DMS153 treated with DMSO at 0.1 percent for 48 hours (cell line): ENCODE measurements around the gene OR10G2.
"Not testable (repeated sequence)": the region's sequence is repeated elsewhere in the genome, so short reads cannot be mapped to it uniquely, and the experiment has no call there.

ENCODE experiments used
- DNase-seq: peaks from one replicate; lab custom pipeline; 2025; ENCODE audit not compliant: unreplicated experiment; lab: John Stamatoyannopoulos, UW

The OR10G2 gene

DNA sequence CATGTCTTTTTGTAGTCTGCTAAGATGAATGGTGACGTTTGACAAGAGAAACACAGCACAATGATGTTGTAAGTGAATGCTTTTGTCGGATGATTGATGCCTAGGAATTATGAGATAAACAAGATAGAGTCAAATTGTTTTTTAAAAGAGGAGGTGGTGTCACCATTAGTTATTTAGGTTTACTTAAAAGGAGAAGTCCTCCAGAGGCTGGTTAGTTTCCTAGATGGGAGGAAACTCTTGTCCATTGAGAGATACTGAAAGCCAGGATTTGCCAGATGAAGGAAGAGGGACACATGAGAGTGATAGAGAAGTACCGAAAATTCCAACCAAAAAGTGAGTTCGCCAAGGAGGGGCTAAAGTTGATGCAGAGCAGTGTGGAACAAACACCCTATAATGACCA lies at the start of gene OR10G2:
Gene OR10G2 (minus strand): TSS at position 101 of the 400 bp plus-strand sequence. CDS start 98 bp downstream, at position 3.
- DNase-seq, result no peak

- DNase-seq, result no peak
Measured at GRCh38 chr14:21680072-21680471, 45.3 kb upstream of the OR10G2 start.

- no peak for DNase-seq
Measured at GRCh38 chr14:21675566-21675965, 40.8 kb upstream of the OR10G2 start.

DNA sequence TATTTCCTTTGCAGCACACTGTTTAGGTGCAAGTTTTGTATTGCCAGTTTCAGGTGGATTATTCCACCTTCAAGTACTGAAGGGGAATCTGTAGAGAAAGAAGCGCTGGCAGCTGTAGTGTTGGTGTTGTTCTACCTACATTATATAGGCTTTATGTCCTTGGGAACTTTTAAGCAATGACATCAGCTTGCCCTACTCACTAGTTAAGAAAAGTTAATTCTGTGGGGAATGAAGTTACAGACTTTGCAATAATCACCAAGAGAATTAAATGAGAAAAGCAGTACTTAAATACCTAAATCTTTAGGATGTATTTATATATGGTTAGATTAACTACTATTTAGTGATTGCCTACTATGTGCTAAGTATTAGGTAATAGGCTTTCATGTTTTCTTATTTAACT lies 39.0 kb upstream of the OR10G2 start, which contains the start of gene OR4E1:
Gene OR4E1 (minus strand): TSS at position 101 of the 400 bp plus-strand sequence. CDS start 2,883 bp downstream, outside the sequence.
- DNase-seq, result no peak

GRCh38 chr14:21672116-21672515 lies 37.4 kb upstream of the OR10G2 start:
- DNase-seq, result no peak

- no peak for DNase-seq
Measured at GRCh38 chr14:21671371-21671770, 36.6 kb upstream of the OR10G2 start.

DNA sequence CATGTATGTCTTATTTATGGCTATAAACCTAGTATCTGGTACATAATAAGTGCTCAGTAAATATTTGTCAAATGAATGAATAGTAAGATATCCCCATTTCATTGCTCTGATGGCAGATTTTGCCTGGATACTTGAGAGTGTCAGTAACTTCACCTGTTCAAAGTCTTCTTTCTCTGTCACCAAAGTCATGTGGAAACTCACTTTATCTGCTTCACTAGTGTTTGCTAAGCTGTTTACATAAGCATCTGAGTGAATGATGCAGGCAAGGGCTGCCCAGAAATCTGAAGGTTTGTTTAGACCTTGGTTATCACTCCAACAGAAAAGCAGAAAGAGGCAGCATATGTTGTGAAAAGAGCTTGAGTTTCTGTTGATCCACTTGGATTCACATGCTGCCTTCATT lies 34.5 kb upstream of the OR10G2 start:
- no peak for DNase-seq

DNA sequence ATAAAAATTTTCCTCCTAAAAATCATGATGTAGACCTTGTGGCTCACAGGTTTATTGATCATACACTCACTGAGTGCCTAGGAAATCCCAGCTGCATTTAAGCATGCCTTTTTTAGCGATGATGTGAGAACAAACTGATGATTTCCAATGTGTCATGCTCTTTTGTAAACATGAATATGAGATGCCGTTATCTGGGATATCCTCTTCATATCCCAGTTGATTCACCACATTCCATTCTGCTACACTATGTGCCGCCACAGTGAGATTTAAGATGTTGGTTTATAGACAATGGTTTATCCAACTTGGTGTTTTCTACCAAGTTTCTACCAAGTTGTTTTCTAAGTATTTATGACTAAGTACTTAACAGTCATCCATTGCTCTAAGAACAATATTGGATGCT lies 33.6 kb upstream of the OR10G2 start:
- DNase-seq, result no peak

- no peak for DNase-seq
Measured at GRCh38 chr14:21656980-21657379, 22.2 kb upstream of the OR10G2 start.

- DNase-seq, result no peak
Measured at GRCh38 chr14:21654215-21654614, 19.5 kb upstream of the OR10G2 start.

- DNase-seq, result no peak
Measured at GRCh38 chr14:21653331-21653885, 18.7 kb upstream of the OR10G2 start, which contains the start of gene OR4E2. OR4E2 (plus strand) TSS chr14:21653835; CDS start chr14:21665083, 11,248 bp downstream.

DNA sequence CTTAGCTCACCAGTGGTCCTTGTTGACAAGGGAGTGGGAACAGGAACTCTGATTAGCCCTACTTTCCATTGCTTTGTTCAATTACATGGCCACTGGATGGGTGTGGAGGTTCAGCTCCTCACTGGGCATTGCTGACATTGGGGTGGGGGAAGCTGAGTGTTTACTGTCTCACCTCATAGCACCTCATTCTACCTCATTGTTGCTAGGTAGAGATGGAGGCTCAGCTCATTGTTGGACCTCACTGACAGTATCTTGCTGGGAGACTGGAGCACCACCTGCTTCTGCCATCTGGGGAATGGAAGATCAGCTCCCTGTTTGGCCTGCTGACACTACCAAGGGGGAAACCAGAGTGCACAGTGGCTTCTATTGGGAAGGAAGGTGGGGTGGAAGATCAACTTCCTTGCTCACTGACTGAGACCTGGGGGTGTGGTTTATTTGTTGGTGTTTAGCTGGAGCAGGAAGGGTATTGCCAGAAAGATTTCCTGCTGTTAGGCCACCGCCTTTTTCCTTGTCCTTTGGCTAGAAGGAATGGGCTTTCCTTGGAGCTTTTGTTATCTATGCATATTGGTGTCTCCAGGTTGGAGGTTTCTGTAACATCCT lies 17.6 kb upstream of the OR10G2 start:
- DNase-seq, result no peak

DNA sequence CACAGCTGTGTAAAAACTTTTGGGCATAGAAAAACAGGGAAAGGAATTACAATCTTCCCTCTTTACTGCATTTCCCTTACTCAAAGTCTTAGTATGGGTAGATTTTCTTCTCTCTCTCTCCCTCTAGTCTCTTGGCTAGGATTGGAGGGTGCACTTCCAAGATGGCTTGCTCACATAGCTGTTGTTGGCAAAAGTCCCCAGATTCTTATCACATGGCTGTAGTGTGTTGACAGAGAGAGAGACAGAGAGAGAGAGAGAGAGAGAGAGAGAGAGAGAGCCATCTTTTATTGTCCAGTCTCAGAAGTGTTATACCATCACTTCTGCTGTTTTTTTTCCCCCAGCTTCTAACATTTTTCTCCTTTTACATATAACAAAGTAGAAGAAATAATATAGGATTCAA lies 12.6 kb upstream of the OR10G2 start:
- DNase-seq, result no peak

- no peak for DNase-seq
Measured at GRCh38 chr14:21643407-21643806, 8.7 kb upstream of the OR10G2 start.

DNA sequence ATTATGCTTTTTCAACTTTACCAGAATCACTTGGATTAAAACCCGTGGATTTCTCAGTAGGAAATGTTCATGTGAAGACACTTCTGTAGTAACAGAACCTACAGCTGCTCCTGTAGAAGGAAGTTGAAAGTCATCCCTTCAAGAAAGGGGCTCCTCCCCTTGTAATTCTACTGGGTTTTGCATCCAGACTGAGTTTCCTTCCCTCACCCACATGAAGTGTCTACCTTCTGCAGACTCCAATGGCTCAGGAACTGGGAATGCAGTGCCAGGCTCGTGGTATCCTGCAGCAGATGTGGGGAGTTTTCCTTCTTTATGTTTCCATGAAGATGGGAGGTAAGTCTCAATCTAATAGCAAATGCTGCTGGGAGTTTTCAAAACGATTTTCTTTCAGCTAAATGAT lies 7.9 kb upstream of the OR10G2 start:
- no peak for DNase-seq

DNA sequence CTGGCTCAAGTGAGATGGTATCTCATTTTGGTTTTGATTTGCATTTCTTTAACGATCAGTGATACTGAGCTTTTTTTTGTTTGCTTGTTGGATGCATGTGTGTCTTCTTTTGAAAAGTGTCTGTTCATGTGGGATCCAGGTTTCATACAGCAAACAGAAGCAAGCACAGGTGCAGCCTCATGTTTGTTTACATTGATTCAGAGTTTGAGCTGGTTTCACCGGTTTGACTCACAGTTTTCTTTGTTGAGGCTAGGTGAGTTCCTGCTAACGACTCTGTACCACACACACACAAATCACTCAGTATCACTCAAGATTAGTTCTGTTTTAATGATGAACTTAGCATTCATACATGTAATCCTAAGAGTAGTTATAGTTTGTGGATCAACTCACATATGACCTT lies 3.7 kb downstream of the OR10G2 start:
- no peak for DNase-seq

GRCh38 chr14:21630503-21630902 lies 4.2 kb downstream of the OR10G2 start:
- not testable (repeated sequence) for DNase-seq

- no peak for DNase-seq
Measured at GRCh38 chr14:21626491-21627230, 8.1 kb downstream of the OR10G2 start.

DNA sequence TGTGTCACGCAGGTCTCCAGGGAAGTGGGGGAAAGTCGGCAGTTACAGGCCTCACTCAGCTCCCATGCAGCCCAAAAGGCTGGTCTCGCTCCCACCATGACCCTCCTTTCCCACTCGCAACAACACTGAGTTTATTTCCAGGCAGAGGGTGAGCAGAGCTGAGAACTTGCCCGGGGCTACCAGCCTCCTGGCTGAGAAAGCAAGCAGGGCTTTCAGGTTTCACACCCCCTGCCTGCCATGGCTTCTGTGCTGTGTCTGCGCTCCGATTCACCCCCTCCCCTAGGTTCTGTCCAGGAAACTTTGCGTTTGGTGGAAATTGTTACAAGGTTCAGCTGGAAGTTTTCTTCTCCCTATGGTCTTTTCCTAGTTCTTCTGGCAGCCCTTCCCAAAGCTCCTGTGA lies 17.1 kb downstream of the OR10G2 start:
- DNase-seq, result no peak

DNA sequence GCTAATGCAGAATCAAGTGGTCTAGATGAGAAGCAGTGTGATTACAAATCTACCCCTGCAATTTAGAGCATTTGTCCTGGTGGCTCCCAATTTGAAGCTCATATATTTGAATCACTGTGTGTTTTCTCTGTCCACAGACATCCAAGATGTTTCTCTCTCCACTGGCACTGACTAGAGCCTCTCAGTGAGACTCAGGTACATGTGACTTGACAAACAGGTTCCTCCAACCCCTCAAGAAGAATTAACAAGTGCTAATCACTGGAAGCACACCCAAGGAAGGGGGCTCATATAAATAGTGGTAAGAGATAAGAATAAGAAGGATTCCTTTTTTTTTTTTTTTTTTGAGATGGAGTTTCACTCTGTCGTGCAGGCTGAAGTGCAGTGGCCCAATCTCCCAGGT lies 20.5 kb downstream of the OR10G2 start:
- no peak for DNase-seq

DNA sequence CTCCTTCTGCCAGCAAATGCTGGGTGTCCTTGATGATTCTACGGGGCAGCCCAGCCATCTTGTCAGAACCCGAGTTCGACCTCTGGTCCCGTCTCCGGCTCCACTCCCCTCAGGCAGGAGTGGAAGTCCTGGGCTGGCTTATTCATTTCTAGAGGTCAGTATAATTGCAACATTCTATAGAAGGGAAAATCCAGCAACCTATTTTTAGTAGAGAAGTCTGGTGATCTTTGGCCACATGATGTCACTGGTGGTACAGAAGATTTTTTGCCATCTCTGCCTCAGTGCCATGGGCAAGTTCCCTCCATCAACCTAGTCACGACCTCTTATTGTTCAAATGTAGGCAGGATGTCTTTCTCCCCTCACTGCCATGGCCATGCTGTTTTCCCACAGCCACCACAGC lies 22.4 kb downstream of the OR10G2 start:
- no peak for DNase-seq

DNA sequence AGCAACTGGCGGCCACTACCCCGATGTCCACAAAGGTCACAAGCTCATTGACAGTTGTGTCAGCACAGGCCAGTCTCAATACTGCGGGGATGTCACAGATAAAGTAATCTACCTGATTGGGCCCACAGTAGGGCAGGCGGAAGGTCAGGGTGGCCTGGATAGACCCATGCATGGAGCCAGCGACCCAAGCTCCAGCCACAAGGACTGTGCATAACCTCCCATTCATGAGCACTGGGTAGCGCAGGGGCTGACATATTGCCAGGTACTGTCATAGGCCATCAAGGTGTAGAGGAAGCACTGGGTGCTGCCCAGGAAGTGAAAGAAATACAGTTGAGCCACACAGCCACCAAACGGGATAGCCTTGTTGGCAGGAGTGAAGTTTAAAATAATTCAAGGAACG lies 32.6 kb downstream of the OR10G2 start:
- DNase-seq, result not testable (repeated sequence)
